Activated T-helper 1 cell treated with anti-CD3 and anti-CD28 coated beads, Interleukin-12 subunit alpha, Interleukin-12 subunit beta, Interleukin-2, Interleukin-4 antibody, amounts not matched to agents 30 ng/mL and 10 ng/mL and 1 ng/mL, durations not matched to agents 14 hours and 24 hours and 36 hours (primary cell): ENCODE measurements around the gene CHTF8. TPM values are rescaled to one million over a fixed set of nuclear protein-coding genes. Genes with fewer than 3 reads are reported as not detected.
A peak's percentile ranks its signal among the peaks of the same experiment; 100 is the strongest.

ENCODE experiments used
- DNase-seq: peaks from one replicate; pipeline ENCODE4 v3.0.0; 2021; ENCODE audit warnings: low spot score
- H3K27ac Mint-ChIP-seq: one replicate; pipeline ENCODE4 v1.8.0; 2021; ENCODE audit warnings: mild to moderate bottlenecking, mixed read lengths
- H3K27me3 Mint-ChIP-seq: one replicate; pipeline ENCODE4 v1.8.0; 2022; ENCODE audit warnings: mild to moderate bottlenecking, moderate library complexity, mixed read lengths; ENCODE audit not compliant: insufficient read depth
- H3K36me3 Mint-ChIP-seq: one replicate; pipeline ENCODE4 v1.8.0; 2021; ENCODE audit warnings: low read depth, mixed read lengths
- H3K4me1 Mint-ChIP-seq: one replicate; pipeline ENCODE4 v1.8.0; 2021; ENCODE audit warnings: low read depth, mixed read lengths
- H3K4me3 Mint-ChIP-seq: one replicate; pipeline ENCODE4 v1.8.0; 2021; ENCODE audit warnings: mild to moderate bottlenecking, moderate library complexity, mixed read lengths
- H3K9me3 Mint-ChIP-seq: one replicate; pipeline ENCODE4 v1.8.0; 2021; ENCODE audit warnings: mixed read lengths
- intact Hi-C: fragments of 100-400 bp; cut with micrococcal nuclease; formaldehyde crosslinking; loops from one replicate; pipeline ENCODE4 v1.15.1; 2024
- total RNA-seq: library from RNA; stranded (reverse); gene quantifications from 2 replicates; pipeline ENCODE4 v1.2.3, GENCODE V29; 2022

CHTF8 gene
- total RNA-seq, 1 donor from 2014 or later, result 134 TPM

- intact Hi-C loops, result no loop called here
- Mint-ChIP-seq H3K27ac (no peak overlapping the region), H3K27me3 (no peaks in the 10 kb centered on the region), H3K36me3 (peaks cover 18% of the 10 kb centered on the region), H3K4me1 (no peaks in the 10 kb centered on the region), H3K9me3 (no peaks in the 10 kb centered on the region), H3K4me3 (no peak overlapping the region)
- DNase-seq, result no peak
Measured at GRCh38 chr16:69116256-69116875, 16.0 kb downstream of the CHTF8 start.

GRCh38 chr16:69115837-69116236 is 16.6 kb downstream of the CHTF8 start:
- H3K4me1 Mint-ChIP-seq, result no peaks in the 10 kb centered on the region
- H3K4me3 Mint-ChIP-seq, result no peak overlapping the region
- intact Hi-C loops, result no loop called here
- peaks cover 14% of the 10 kb centered on the region for H3K36me3 Mint-ChIP-seq
- H3K27ac Mint-ChIP-seq, result no peak overlapping the region
- DNase-seq, result no peak
- H3K9me3 Mint-ChIP-seq, result no peaks in the 10 kb centered on the region
- no peaks in the 10 kb centered on the region for H3K27me3 Mint-ChIP-seq

- no peaks in the 10 kb centered on the region for H3K9me3 Mint-ChIP-seq
- intact Hi-C loops, result no loop called here
- peaks cover 14% of the 10 kb centered on the region for H3K36me3 Mint-ChIP-seq
- H3K27ac Mint-ChIP-seq, result no peak overlapping the region
- no peaks in the 10 kb centered on the region for H3K4me1 Mint-ChIP-seq
- no peaks in the 10 kb centered on the region for H3K27me3 Mint-ChIP-seq
- no peak overlapping the region for H3K4me3 Mint-ChIP-seq
- no peak for DNase-seq
Measured at GRCh38 chr16:69115361-69115760, 17.0 kb downstream of the CHTF8 start.

- no peaks in the 10 kb centered on the region for H3K9me3 Mint-ChIP-seq
- no peak overlapping the region for H3K4me3 Mint-ChIP-seq
- intact Hi-C loops, result no loop called here
- no peak for DNase-seq
- no peaks in the 10 kb centered on the region for H3K4me1 Mint-ChIP-seq
- H3K27ac Mint-ChIP-seq, result no peak overlapping the region
- H3K36me3 Mint-ChIP-seq, result peaks cover 14% of the 10 kb centered on the region
- H3K27me3 Mint-ChIP-seq, result no peaks in the 10 kb centered on the region
Measured at GRCh38 chr16:69114976-69115355, 17.4 kb downstream of the CHTF8 start.

GRCh38 chr16:69114346-69114975 is 17.9 kb downstream of the CHTF8 start:
- Mint-ChIP-seq H3K27me3 (no peaks in the 10 kb centered on the region), H3K36me3 (peaks cover 14% of the 10 kb centered on the region), H3K4me1 (no peaks in the 10 kb centered on the region), H3K9me3 (no peaks in the 10 kb centered on the region), H3K4me3 (no peak overlapping the region), H3K27ac (no peak overlapping the region)
- intact Hi-C loops, result no loop called here
- no peak for DNase-seq

- no peaks in the 10 kb centered on the region for H3K9me3 Mint-ChIP-seq
- DNase-seq, result no peak
- H3K36me3 Mint-ChIP-seq, result peaks cover 10% of the 10 kb centered on the region
- H3K4me1 Mint-ChIP-seq, result no peaks in the 10 kb centered on the region
- no peak overlapping the region for H3K27ac Mint-ChIP-seq
- intact Hi-C loops, result no loop called here
- H3K27me3 Mint-ChIP-seq, result peaks cover 4% of the 10 kb centered on the region
- H3K4me3 Mint-ChIP-seq, result no peak overlapping the region
Measured at GRCh38 chr16:69113216-69113615, 19.2 kb downstream of the CHTF8 start.

- intact Hi-C loops, result no loop called here
- Mint-ChIP-seq H3K4me3 (no peak overlapping the region), H3K36me3 (peaks cover 6% of the 10 kb centered on the region), H3K4me1 (no peaks in the 10 kb centered on the region), H3K9me3 (no peaks in the 10 kb centered on the region), H3K27ac (no peak overlapping the region), H3K27me3 (peaks cover 9% of the 10 kb centered on the region)
- peak; percentile 21 for DNase-seq
Measured at GRCh38 chr16:69112285-69113129, 19.9 kb downstream of the CHTF8 start.

- Mint-ChIP-seq H3K27ac (no peak overlapping the region), H3K9me3 (no peaks in the 10 kb centered on the region), H3K4me3 (no peak overlapping the region), H3K27me3 (peaks cover 14% of the 10 kb centered on the region), H3K36me3 (peaks cover 6% of the 10 kb centered on the region), H3K4me1 (no peaks in the 10 kb centered on the region)
- intact Hi-C loops, result no loop called here
- no peak for DNase-seq
Measured at GRCh38 chr16:69111876-69112230, 20.5 kb downstream of the CHTF8 start.

GRCh38 chr16:69111216-69111875 is 21.0 kb downstream of the CHTF8 start:
- Mint-ChIP-seq H3K36me3 (peaks cover 6% of the 10 kb centered on the region), H3K27me3 (peaks cover 16% of the 10 kb centered on the region), H3K4me3 (no peak overlapping the region), H3K9me3 (no peaks in the 10 kb centered on the region), H3K4me1 (no peaks in the 10 kb centered on the region), H3K27ac (no peak overlapping the region)
- intact Hi-C loops, result no loop called here
- DNase-seq, result no peak

GRCh38 chr16:69110406-69110805 is 22.0 kb downstream of the CHTF8 start:
- peaks cover 8% of the 10 kb centered on the region for H3K36me3 Mint-ChIP-seq
- no peak overlapping the region for H3K27ac Mint-ChIP-seq
- intact Hi-C loops, result no loop called here
- no peak overlapping the region for H3K4me3 Mint-ChIP-seq
- H3K27me3 Mint-ChIP-seq, result peaks cover 20% of the 10 kb centered on the region
- no peak for DNase-seq
- peaks cover 4% of the 10 kb centered on the region for H3K4me1 Mint-ChIP-seq
- no peaks in the 10 kb centered on the region for H3K9me3 Mint-ChIP-seq

- no peaks in the 10 kb centered on the region for H3K9me3 Mint-ChIP-seq
- no peak overlapping the region for H3K4me3 Mint-ChIP-seq
- DNase-seq, result no peak
- no peak overlapping the region for H3K27ac Mint-ChIP-seq
- peaks cover 7% of the 10 kb centered on the region for H3K4me1 Mint-ChIP-seq
- H3K27me3 Mint-ChIP-seq, result peaks cover 24% of the 10 kb centered on the region
- intact Hi-C loops, result loop anchor here (5.0 to 10.0 kb wide), 2 partner anchors 115 to 262 kb away; no protein-coding TSS in a partner anchor
- peaks cover 9% of the 10 kb centered on the region for H3K36me3 Mint-ChIP-seq
Measured at GRCh38 chr16:69109486-69110270, 22.7 kb downstream of the CHTF8 start.

GRCh38 chr16:69108905-69109252 is 23.5 kb downstream of the CHTF8 start:
- no peak overlapping the region for H3K27ac Mint-ChIP-seq
- H3K27me3 Mint-ChIP-seq, result peaks cover 27% of the 10 kb centered on the region
- H3K9me3 Mint-ChIP-seq, result no peaks in the 10 kb centered on the region
- H3K36me3 Mint-ChIP-seq, result peaks cover 9% of the 10 kb centered on the region
- no peak overlapping the region for H3K4me3 Mint-ChIP-seq
- intact Hi-C loops, result loop anchor here (5.0 to 10.0 kb wide), 2 partner anchors 114 to 262 kb away; no protein-coding TSS in a partner anchor
- DNase-seq, result no peak
- peaks cover 7% of the 10 kb centered on the region for H3K4me1 Mint-ChIP-seq
